Sigmoid colon (tissue), 7 donors: Measurements from ENCODE around the gene FILIP1L. TPM values are rescaled to one million over a fixed set of nuclear protein-coding genes. Genes with fewer than 3 reads are reported as not detected.

Experiments used
- DNase-seq: peaks from one replicate; pipeline ENCODE4 v3.0.0-alpha.2; 2019
- H3K27ac ChIP-seq, 4 donors: fragments of 200-600 bp; sonication (generic); one replicate each; pipeline ENCODE4 v1.5.1; 2016 to 2019; ENCODE audit warnings: mild to moderate bottlenecking in 1 of 4
- H3K27me3 ChIP-seq, 3 donors: fragments of 200-600 bp; sonication (generic); one replicate each; pipeline ENCODE4 v1.5.1; 2019; ENCODE audit warnings: mild to moderate bottlenecking in 1 of 3
- H3K36me3 ChIP-seq, 4 donors: fragments of 200-600 bp; sonication (generic); one replicate each; pipeline ENCODE4 v1.5.1; 2016 to 2019
- H3K4me1 ChIP-seq, 4 donors: fragments of 200-600 bp; sonication (generic); one replicate each; pipeline ENCODE4 v1.5.1; 2017 to 2019
- H3K4me3 ChIP-seq, 4 donors: fragments of 200-600 bp; sonication (generic); one replicate each; pipeline ENCODE4 v1.5.1; 2017 to 2019; ENCODE audit warnings: mild to moderate bottlenecking in 2 of 4, moderate library complexity in 1 of 4
- H3K9me3 ChIP-seq, 4 donors: fragments of 200-600 bp in 3 of 4; sonication (generic) in 3 of 4; one replicate each; pipeline versions ENCODE4 v1.5.1 to v1.6.1; 2013 to 2019
- EP300 ChIP-seq, 4 donors: sonication (generic); formaldehyde crosslinking; IDR thresholded peaks; one replicate each; pipeline ENCODE4 v1.6.1; 2017; ENCODE audit warnings: antibody characterized with exemption in 4 of 4
- POLR2A ChIP-seq, 2 donors: fragments of 450-650 bp; IDR thresholded peaks; one replicate each; pipeline ENCODE4 v1.6.1; 2016; ENCODE audit warnings: antibody characterized with exemption in 2 of 2, mild to moderate bottlenecking in 2 of 2, moderate library complexity in 2 of 2
- POLR2AphosphoS5 ChIP-seq, 4 donors: sonication (generic); formaldehyde crosslinking; IDR thresholded peaks; one replicate each; pipeline ENCODE4 v1.6.1; 2017; ENCODE audit warnings: antibody characterized with exemption in 4 of 4
- WGBS, 2 donors: extraction: QIAGEN DNeasy Blood & Tissue Kit; methylation state at CpG; one replicate each; pipeline ENCODE4 v1.1.7; 2013; 5-methylcytosine and 5-hydroxymethylcytosine counted together
- intact Hi-C: fragments of 100-400 bp; cut with DNase I; formaldehyde crosslinking; loops from one replicate; pipeline ENCODE4 v1.15.1; 2023
- polyA plus RNA-seq, 3 donors: library from polyadenylated mRNA; stranded (reverse); fragments of 200-250 nt; gene quantifications; one replicate each; pipeline ENCODE4 v1.2.3, GENCODE V29; 2013
- total RNA-seq, 4 donors: library from RNA; depleted of rRNA; stranded (reverse); fragments of >200 nt; gene quantifications; one replicate each; pipeline ENCODE4 v1.1.0, GENCODE V29; 2016
- TF ChIP-seq, protein P1 (sequence below), 4 experiments: fragments of 450-650 bp in 3 of 4; fragments of 200-600 bp in 1 of 4; IDR thresholded peaks; one replicate each; pipeline ENCODE4 v1.5.1; 2016 to 2019; ENCODE audit warnings: antibody characterized with exemption in 4 of 4, mild to moderate bottlenecking in 3 of 4, moderate library complexity in 2 of 4
- donor health status: healthy with polysubstance abuse.
- donor health status: Bipolar disorder and iron deficiency.
- donor health status: healthy.

Gene FILIP1L
- total and polyA plus RNA-seq, 7 donors = 6.0 to 93.3 (median 42.5) TPM

DNA sequence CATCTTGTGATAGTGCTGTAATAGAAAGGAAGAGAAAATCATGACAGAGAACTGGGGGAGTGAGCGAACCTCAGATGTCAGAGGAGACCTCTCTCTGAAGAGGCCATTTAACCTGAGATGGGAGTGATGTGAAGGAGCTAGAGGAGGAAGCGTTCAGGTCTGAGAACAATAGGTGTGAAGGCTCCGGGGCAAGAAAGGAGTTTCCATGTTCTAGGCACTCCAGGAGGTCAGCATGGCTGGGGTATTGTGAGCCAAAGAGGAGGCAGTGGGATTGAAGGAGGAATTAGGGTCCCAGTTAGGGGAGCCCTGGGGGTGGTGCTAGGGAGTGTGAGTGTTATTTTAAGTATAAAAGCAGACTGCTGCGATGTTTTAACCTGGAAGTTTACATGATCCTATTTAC is 8.8 kb upstream of the FILIP1L start:
- Histone ChIP-seq H3K27me3 (no peaks in the 10 kb centered on the region), H3K27ac (no peak overlapping the region), H3K9me3 (no peaks in the 10 kb centered on the region), H3K36me3 (no peaks in the 10 kb centered on the region), H3K4me1 (peaks cover 0 to 7% (median 3%) of the 10 kb centered on the region in 4 donors), H3K4me3 (no peak overlapping the region)
- intact Hi-C loops = no loop called here
- no peak for DNase-seq
- TF ChIP-seq POLR2AphosphoS5 (IDR thresholded peaks at IDR 0.05) (no peak), EP300 (IDR thresholded peaks at IDR 0.05) (no peak)
- 82 to 93% methylated on average over 4 of the region's 4 CpGs for WGBS, 2 donors

DNA sequence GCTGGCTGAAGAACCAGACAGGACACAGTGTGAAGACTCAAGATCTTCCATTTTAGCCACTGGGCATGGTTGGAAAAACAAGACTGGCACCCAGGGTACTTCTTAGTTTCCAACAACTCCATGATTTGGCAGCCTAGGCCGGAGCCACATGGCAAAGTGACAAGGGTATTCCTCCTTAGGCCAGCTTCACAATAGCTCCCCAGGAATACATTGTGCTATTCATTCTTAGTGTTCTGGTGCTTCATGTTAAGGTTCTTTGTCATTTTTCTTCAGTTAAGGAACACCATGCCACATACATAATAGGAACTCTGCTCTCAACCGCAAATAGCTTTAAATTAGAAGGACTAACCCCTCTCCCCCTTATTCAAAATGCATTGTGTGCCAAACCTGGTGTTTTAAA is 8.0 kb upstream of the FILIP1L start:
- Histone ChIP-seq H3K27ac (no peak overlapping the region), H3K4me1 (no peaks in the 10 kb centered on the region), H3K4me3 (no peak overlapping the region), H3K36me3 (no peaks in the 10 kb centered on the region), H3K27me3 (no peaks in the 10 kb centered on the region), H3K9me3 (no peaks in the 10 kb centered on the region)
- 97% methylated on average over 2 of the region's 2 CpGs for WGBS, 2 donors
- intact Hi-C loops = no loop called here
- no peak for TF ChIP-seq POLR2A (IDR thresholded peaks at IDR 0.05)
- TF ChIP-seq POLR2AphosphoS5 (IDR thresholded peaks at IDR 0.05) = no peak
- TF ChIP-seq, protein P1, sequence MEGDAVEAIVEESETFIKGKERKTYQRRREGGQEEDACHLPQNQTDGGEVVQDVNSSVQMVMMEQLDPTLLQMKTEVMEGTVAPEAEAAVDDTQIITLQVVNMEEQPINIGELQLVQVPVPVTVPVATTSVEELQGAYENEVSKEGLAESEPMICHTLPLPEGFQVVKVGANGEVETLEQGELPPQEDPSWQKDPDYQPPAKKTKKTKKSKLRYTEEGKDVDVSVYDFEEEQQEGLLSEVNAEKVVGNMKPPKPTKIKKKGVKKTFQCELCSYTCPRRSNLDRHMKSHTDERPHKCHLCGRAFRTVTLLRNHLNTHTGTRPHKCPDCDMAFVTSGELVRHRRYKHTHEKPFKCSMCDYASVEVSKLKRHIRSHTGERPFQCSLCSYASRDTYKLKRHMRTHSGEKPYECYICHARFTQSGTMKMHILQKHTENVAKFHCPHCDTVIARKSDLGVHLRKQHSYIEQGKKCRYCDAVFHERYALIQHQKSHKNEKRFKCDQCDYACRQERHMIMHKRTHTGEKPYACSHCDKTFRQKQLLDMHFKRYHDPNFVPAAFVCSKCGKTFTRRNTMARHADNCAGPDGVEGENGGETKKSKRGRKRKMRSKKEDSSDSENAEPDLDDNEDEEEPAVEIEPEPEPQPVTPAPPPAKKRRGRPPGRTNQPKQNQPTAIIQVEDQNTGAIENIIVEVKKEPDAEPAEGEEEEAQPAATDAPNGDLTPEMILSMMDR (IDR thresholded peaks at IDR 0.05) = no peak
- TF ChIP-seq EP300 (IDR thresholded peaks at IDR 0.05) = no peak
- no peak for DNase-seq

DNA sequence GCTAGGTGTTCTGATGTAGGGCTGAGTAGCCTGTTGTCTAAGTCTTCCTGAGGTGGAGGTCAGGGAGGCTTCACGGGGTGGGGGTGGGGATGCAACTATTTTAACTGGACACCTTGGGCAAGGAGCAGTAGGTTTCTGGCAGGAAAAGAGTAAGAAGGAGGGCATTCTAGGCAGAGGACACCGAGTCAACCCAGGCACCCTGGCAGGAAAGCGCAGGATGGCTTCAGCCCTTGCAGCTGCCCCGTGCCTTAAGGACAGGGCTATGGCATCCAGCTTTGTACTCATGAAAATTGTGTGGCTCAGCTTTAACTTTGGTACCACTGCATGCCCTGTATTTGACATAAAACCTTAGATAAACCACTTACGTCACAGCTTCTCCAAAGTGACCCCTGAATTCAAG is 6.4 kb upstream of the FILIP1L start:
- Histone ChIP-seq H3K36me3 (no peaks in the 10 kb centered on the region), H3K4me1 (no peaks in the 10 kb centered on the region), H3K27ac (no peak overlapping the region), H3K9me3 (no peaks in the 10 kb centered on the region), H3K27me3 (no peaks in the 10 kb centered on the region), H3K4me3 (no peak overlapping the region)
- intact Hi-C loops = no loop called here
- no peak for DNase-seq
- no peak for TF ChIP-seq EP300 (IDR thresholded peaks at IDR 0.05)
- TF ChIP-seq POLR2A (IDR thresholded peaks at IDR 0.05) = no peak
- WGBS, 2 donors = 97 to 99% methylated on average over 5 of the region's 5 CpGs

DNA sequence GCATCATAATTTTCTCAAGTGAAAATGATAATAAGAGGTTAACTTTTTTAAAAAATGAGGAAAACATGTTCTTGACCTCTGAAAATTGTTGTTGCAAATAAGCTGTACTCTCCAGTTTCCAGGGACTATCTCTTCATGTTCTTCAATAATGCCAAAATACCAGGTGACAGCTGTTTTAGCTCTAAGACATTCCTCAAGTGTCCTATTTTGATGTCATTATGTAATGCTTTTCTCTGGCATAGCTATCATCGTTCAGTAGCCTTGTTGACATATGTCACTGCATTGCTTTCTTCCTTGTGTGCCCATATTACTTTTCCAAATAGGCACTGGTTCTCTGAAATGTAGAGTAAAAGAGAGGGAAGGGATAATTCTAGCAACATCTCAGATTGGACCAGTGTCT is 5.7 kb upstream of the FILIP1L start:
- Histone ChIP-seq H3K27ac (no peak overlapping the region), H3K27me3 (no peaks in the 10 kb centered on the region), H3K4me3 (no peak overlapping the region), H3K4me1 (peaks cover 0 to 2% (median 0%) of the 10 kb centered on the region in 4 donors), H3K36me3 (no peaks in the 10 kb centered on the region), H3K9me3 (no peaks in the 10 kb centered on the region)
- intact Hi-C loops = no loop called here
- no peak for DNase-seq
- no peak for TF ChIP-seq EP300 (IDR thresholded peaks at IDR 0.05)
- no peak for TF ChIP-seq POLR2A (IDR thresholded peaks at IDR 0.05)
- no peak for TF ChIP-seq POLR2AphosphoS5 (IDR thresholded peaks at IDR 0.05)
- TF ChIP-seq, protein P1 (IDR thresholded peaks at IDR 0.05) = no peak
- WGBS, 2 donors = 2 to 38% methylated on average over 1 of the region's 1 CpG

DNA sequence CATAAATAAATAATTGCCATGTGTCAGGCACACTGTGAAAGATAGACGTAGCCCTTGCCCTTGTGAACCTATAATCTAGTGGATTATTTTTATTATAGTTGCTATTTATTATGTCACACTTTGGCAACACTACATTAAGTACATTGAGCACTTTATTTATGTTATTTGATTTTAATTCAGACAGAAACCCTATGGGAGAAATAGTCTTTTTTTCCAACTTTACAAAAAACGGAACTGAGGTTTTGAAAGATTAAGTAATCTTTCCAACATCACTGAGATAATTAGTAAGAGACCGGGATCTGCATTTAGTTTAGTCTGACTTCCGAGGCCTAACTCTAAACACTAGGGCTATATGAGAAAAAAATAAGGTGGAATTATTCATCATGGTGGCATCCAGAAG is 2.8 kb upstream of the FILIP1L start:
- intact Hi-C loops = no loop called here
- no peak for DNase-seq
- no peaks in the 10 kb centered on the region for H3K36me3 ChIP-seq
- TF ChIP-seq POLR2A (IDR thresholded peaks at IDR 0.05) (no peak), POLR2AphosphoS5 (IDR thresholded peaks at IDR 0.05) (no peak), EP300 (IDR thresholded peaks at IDR 0.05) (no peak)
- TF ChIP-seq, protein P1 (IDR thresholded peaks at IDR 0.05) = no peak
- H3K9me3 ChIP-seq = no peaks in the 10 kb centered on the region
- H3K27me3 ChIP-seq = no peaks in the 10 kb centered on the region
- no peak overlapping the region for H3K4me3 ChIP-seq
- H3K4me1 ChIP-seq = peaks cover 0 to 11% (median 4%) of the 10 kb centered on the region in 4 donors
- H3K27ac ChIP-seq = no peak overlapping the region
- WGBS, 2 donors = 84 to 91% methylated on average over 4 of the region's 4 CpGs

DNA sequence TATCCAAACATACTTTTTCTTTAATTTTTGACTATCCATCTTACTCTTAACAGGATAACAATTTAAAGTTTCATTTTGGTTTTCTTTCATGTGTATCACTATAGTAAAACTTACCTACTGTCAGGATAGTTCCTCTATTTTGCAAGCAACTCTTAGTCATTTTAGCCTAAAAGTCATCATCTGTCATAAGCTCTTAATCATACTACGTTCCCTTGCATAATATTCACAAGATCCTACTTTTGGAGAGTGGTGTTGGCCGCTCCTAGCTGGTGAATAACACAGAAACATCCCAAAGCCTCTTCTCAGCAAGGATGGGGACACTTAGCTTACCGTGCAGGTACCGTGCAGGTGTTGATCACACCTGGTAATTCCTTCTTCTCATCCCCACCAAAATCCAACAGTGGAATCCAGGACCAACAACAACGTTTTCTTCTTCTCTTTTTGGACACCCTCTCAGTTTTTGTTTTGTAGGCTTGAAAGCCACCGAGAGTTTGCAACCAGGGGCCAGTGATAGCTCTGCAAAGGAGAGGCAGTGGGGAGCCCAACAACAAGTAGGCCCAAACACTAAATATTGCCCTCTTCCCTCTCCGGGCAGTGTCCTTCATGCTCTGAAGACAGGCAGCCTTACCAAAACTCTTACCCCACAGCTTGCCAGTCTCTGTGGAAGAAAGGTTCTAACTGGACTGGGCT is 433 bp downstream of the FILIP1L start:
- H3K27ac ChIP-seq = peak overlapping the region in 1 of 4 donors; percentile 22
- DNase-seq = no peak
- intact Hi-C loops = no loop called here

More for the DNA sequence above, 433 bp downstream of the FILIP1L start:
- WGBS, 2 donors = 94% methylated on average over 7 of the region's 7 CpGs
- no peak overlapping the region for H3K4me3 ChIP-seq
- H3K4me1 ChIP-seq = peaks cover 0 to 13% (median 4%) of the 10 kb centered on the region in 4 donors
- H3K36me3 ChIP-seq = no peaks in the 10 kb centered on the region
- TF ChIP-seq EP300 (IDR thresholded peaks at IDR 0.05) (no peak), POLR2A (IDR thresholded peaks at IDR 0.05) (no peak), POLR2AphosphoS5 (IDR thresholded peaks at IDR 0.05) (no peak)
- TF ChIP-seq, protein P1 (IDR thresholded peaks at IDR 0.05) = no peak
- H3K9me3 ChIP-seq = no peaks in the 10 kb centered on the region
- no peaks in the 10 kb centered on the region for H3K27me3 ChIP-seq
